ENCODE data around the gene METTL21C. TPM values are rescaled to one million over a fixed set of nuclear protein-coding genes. Genes with fewer than 3 reads are reported as not detected.

METTL21C gene
- polyA plus RNA-seq, 4 donors, result 0.04 TPM; not detected in 3

- 68 to 77% (median 73%) methylated on average over 8 of the region's 8 CpGs for WGBS, 3 donors
- Histone ChIP-seq H3K9me3 (ENCODE audit: control insufficient read depth in 2 of 2, insufficient read depth in 1 of 2, low read depth in 1 of 2, low read length in 1 of 2) (peaks cover 0 to 10% of the 10 kb centered on the region in 2 donors), H3K27me3 (ENCODE audit: control insufficient read depth in 3 of 3, insufficient read depth in 3 of 3, low read length in 3 of 3) (no peaks in the 10 kb centered on the region), H3K4me1 (ENCODE audit: control insufficient read depth in 3 of 3, insufficient read depth in 2 of 3, low read depth in 1 of 3, low read length in 2 of 3) (no peaks in the 10 kb centered on the region), H3K27ac (ENCODE audit: low read depth in 1 of 3, low read length in 2 of 3) (no peak overlapping the region), H3K4me3 (ENCODE audit: low read depth in 1 of 3, low read length in 3 of 3) (no peak overlapping the region), H3K36me3 (ENCODE audit: control insufficient read depth in 3 of 3, insufficient read depth in 2 of 3, low read depth in 1 of 3, low read length in 3 of 3) (no peaks in the 10 kb centered on the region)
- FAIRE-seq, result no peak
- DNase-seq, result no peak
Measured at GRCh38 chr13:102702965-102703725, 8.3 kb upstream of the METTL21C start.

GRCh38 chr13:102701331-102701730 is 6.5 kb upstream of the METTL21C start:
- DNase-seq (no peak), FAIRE-seq (no peak)
- Histone ChIP-seq H3K27me3 (ENCODE audit: control insufficient read depth in 3 of 3, insufficient read depth in 3 of 3, low read length in 3 of 3) (peaks cover 0 to 3% (median 3%) of the 10 kb centered on the region in 3 donors), H3K36me3 (ENCODE audit: control insufficient read depth in 3 of 3, insufficient read depth in 2 of 3, low read depth in 1 of 3, low read length in 3 of 3) (no peaks in the 10 kb centered on the region), H3K4me3 (ENCODE audit: low read depth in 1 of 3, low read length in 3 of 3) (no peak overlapping the region), H3K27ac (ENCODE audit: low read depth in 1 of 3, low read length in 2 of 3) (no peak overlapping the region), H3K9me3 (ENCODE audit: control insufficient read depth in 2 of 2, insufficient read depth in 1 of 2, low read depth in 1 of 2, low read length in 1 of 2) (peaks cover 0 to 11% of the 10 kb centered on the region in 2 donors), H3K4me1 (ENCODE audit: control insufficient read depth in 3 of 3, insufficient read depth in 2 of 3, low read depth in 1 of 3, low read length in 2 of 3) (no peaks in the 10 kb centered on the region)
- WGBS, 3 donors, result 87 to 89% (median 89%) methylated on average over 5 of the region's 5 CpGs

- Histone ChIP-seq H3K9me3 (ENCODE audit: control insufficient read depth in 2 of 2, insufficient read depth in 1 of 2, low read depth in 1 of 2, low read length in 1 of 2) (peaks cover 0 to 11% of the 10 kb centered on the region in 2 donors), H3K4me1 (ENCODE audit: control insufficient read depth in 3 of 3, insufficient read depth in 2 of 3, low read depth in 1 of 3, low read length in 2 of 3) (no peaks in the 10 kb centered on the region), H3K36me3 (ENCODE audit: control insufficient read depth in 3 of 3, insufficient read depth in 2 of 3, low read depth in 1 of 3, low read length in 3 of 3) (no peaks in the 10 kb centered on the region), H3K27me3 (ENCODE audit: control insufficient read depth in 3 of 3, insufficient read depth in 3 of 3, low read length in 3 of 3) (peaks cover 0 to 3% (median 3%) of the 10 kb centered on the region in 3 donors), H3K4me3 (ENCODE audit: low read depth in 1 of 3, low read length in 3 of 3) (no peak overlapping the region), H3K27ac (ENCODE audit: low read depth in 1 of 3, low read length in 2 of 3) (no peak overlapping the region)
- FAIRE-seq (no peak), DNase-seq (no peak)
- 78 to 81% (median 78%) methylated on average over 14 of the region's 14 CpGs for WGBS, 3 donors
Measured at GRCh38 chr13:102700088-102701031, 5.5 kb upstream of the METTL21C start.

GRCh38 chr13:102699504-102699903 is 4.7 kb upstream of the METTL21C start:
- FAIRE-seq (no peak), DNase-seq (no peak)
- WGBS, 3 donors, result 70 to 82% (median 74%) methylated on average over 3 of the region's 3 CpGs
- no peak overlapping the region for H3K27ac ChIP-seq (ENCODE audit: low read depth in 1 of 3, low read length in 2 of 3)
- peaks cover 0 to 11% of the 10 kb centered on the region in 2 donors for H3K9me3 ChIP-seq (ENCODE audit: control insufficient read depth in 2 of 2, insufficient read depth in 1 of 2, low read depth in 1 of 2, low read length in 1 of 2)
- no peaks in the 10 kb centered on the region for H3K36me3 ChIP-seq (ENCODE audit: control insufficient read depth in 3 of 3, insufficient read depth in 2 of 3, low read depth in 1 of 3, low read length in 3 of 3)
- peaks cover 0 to 5% (median 3%) of the 10 kb centered on the region in 3 donors for H3K27me3 ChIP-seq (ENCODE audit: control insufficient read depth in 3 of 3, insufficient read depth in 3 of 3, low read length in 3 of 3)
- H3K4me1 ChIP-seq (ENCODE audit: control insufficient read depth in 3 of 3, insufficient read depth in 2 of 3, low read depth in 1 of 3, low read length in 2 of 3), result no peaks in the 10 kb centered on the region
- no peak overlapping the region for H3K4me3 ChIP-seq (ENCODE audit: low read depth in 1 of 3, low read length in 3 of 3)

- Histone ChIP-seq H3K36me3 (ENCODE audit: control insufficient read depth in 3 of 3, insufficient read depth in 2 of 3, low read depth in 1 of 3, low read length in 3 of 3) (no peaks in the 10 kb centered on the region), H3K27ac (ENCODE audit: low read depth in 1 of 3, low read length in 2 of 3) (no peak overlapping the region), H3K9me3 (ENCODE audit: control insufficient read depth in 2 of 2, insufficient read depth in 1 of 2, low read depth in 1 of 2, low read length in 1 of 2) (peaks cover 0 to 11% of the 10 kb centered on the region in 2 donors), H3K4me1 (ENCODE audit: control insufficient read depth in 3 of 3, insufficient read depth in 2 of 3, low read depth in 1 of 3, low read length in 2 of 3) (no peaks in the 10 kb centered on the region), H3K4me3 (ENCODE audit: low read depth in 1 of 3, low read length in 3 of 3) (no peak overlapping the region), H3K27me3 (ENCODE audit: control insufficient read depth in 3 of 3, insufficient read depth in 3 of 3, low read length in 3 of 3) (peaks cover 0 to 5% (median 5%) of the 10 kb centered on the region in 3 donors)
- WGBS, 3 donors, result 85 to 91% (median 86%) methylated on average over 2 of the region's 2 CpGs
- DNase-seq (no peak), FAIRE-seq (no peak)
Measured at GRCh38 chr13:102698649-102698980, 3.8 kb upstream of the METTL21C start.

- peaks cover 0 to 8% (median 7%) of the 10 kb centered on the region in 3 donors for H3K27me3 ChIP-seq (ENCODE audit: control insufficient read depth in 3 of 3, insufficient read depth in 3 of 3, low read length in 3 of 3)
- no peak for DNase-seq
- WGBS, 3 donors, result 80 to 86% (median 85%) methylated on average over 8 of the region's 8 CpGs
- no peak overlapping the region for H3K27ac ChIP-seq (ENCODE audit: low read depth in 1 of 3, low read length in 2 of 3)
- no peaks in the 10 kb centered on the region for H3K4me1 ChIP-seq (ENCODE audit: control insufficient read depth in 3 of 3, insufficient read depth in 2 of 3, low read depth in 1 of 3, low read length in 2 of 3)
- peaks cover 0 to 11% of the 10 kb centered on the region in 2 donors for H3K9me3 ChIP-seq (ENCODE audit: control insufficient read depth in 2 of 2, insufficient read depth in 1 of 2, low read depth in 1 of 2, low read length in 1 of 2)
- H3K36me3 ChIP-seq (ENCODE audit: control insufficient read depth in 3 of 3, insufficient read depth in 2 of 3, low read depth in 1 of 3, low read length in 3 of 3), result no peaks in the 10 kb centered on the region
- H3K4me3 ChIP-seq (ENCODE audit: low read depth in 1 of 3, low read length in 3 of 3), result no peak overlapping the region
- FAIRE-seq, result no peak
Measured at GRCh38 chr13:102697929-102698648, 3.2 kb upstream of the METTL21C start.

GRCh38 chr13:102697264-102697663 is 2.4 kb upstream of the METTL21C start:
- H3K9me3 ChIP-seq (ENCODE audit: control insufficient read depth in 2 of 2, insufficient read depth in 1 of 2, low read depth in 1 of 2, low read length in 1 of 2), result peaks cover 0 to 11% of the 10 kb centered on the region in 2 donors
- DNase-seq (no peak), FAIRE-seq (no peak)
- H3K27ac ChIP-seq (ENCODE audit: low read depth in 1 of 3, low read length in 2 of 3), result no peak overlapping the region
- no peak overlapping the region for H3K4me3 ChIP-seq (ENCODE audit: low read depth in 1 of 3, low read length in 3 of 3)
- H3K27me3 ChIP-seq (ENCODE audit: control insufficient read depth in 3 of 3, insufficient read depth in 3 of 3, low read length in 3 of 3), result peaks cover 0 to 14% (median 7%) of the 10 kb centered on the region in 3 donors
- no peaks in the 10 kb centered on the region for H3K36me3 ChIP-seq (ENCODE audit: control insufficient read depth in 3 of 3, insufficient read depth in 2 of 3, low read depth in 1 of 3, low read length in 3 of 3)
- H3K4me1 ChIP-seq (ENCODE audit: control insufficient read depth in 3 of 3, insufficient read depth in 2 of 3, low read depth in 1 of 3, low read length in 2 of 3), result no peaks in the 10 kb centered on the region
- WGBS, 3 donors, result 80 to 90% (median 81%) methylated on average over 6 of the region's 6 CpGs

- 86 to 89% (median 86%) methylated on average over 4 of the region's 4 CpGs for WGBS, 3 donors
Measured at GRCh38 chr13:102696465-102696864, 1.6 kb upstream of the METTL21C start.

More at GRCh38 chr13:102696465-102696864, 1.6 kb upstream of the METTL21C start:
- FAIRE-seq (no peak), DNase-seq (no peak)
- H3K36me3 ChIP-seq (ENCODE audit: control insufficient read depth in 3 of 3, insufficient read depth in 2 of 3, low read depth in 1 of 3, low read length in 3 of 3), result no peaks in the 10 kb centered on the region
- no peaks in the 10 kb centered on the region for H3K4me1 ChIP-seq (ENCODE audit: control insufficient read depth in 3 of 3, insufficient read depth in 2 of 3, low read depth in 1 of 3, low read length in 2 of 3)
- H3K4me3 ChIP-seq (ENCODE audit: low read depth in 1 of 3, low read length in 3 of 3), result no peak overlapping the region
- no peak overlapping the region for H3K27ac ChIP-seq (ENCODE audit: low read depth in 1 of 3, low read length in 2 of 3)
- peaks cover 0 to 11% of the 10 kb centered on the region in 2 donors for H3K9me3 ChIP-seq (ENCODE audit: control insufficient read depth in 2 of 2, insufficient read depth in 1 of 2, low read depth in 1 of 2, low read length in 1 of 2)
- peaks cover 0 to 22% (median 7%) of the 10 kb centered on the region in 3 donors for H3K27me3 ChIP-seq (ENCODE audit: control insufficient read depth in 3 of 3, insufficient read depth in 3 of 3, low read length in 3 of 3)

Measured in small intestine (tissue), 7 donors.